GM21576 (cell line): ENCODE measurements around the gene DES.

ENCODE experiments used
- ATAC-seq: cut with Tn5 transposase; IDR thresholded peaks from one replicate; pipeline ENCODE4 v1.9.1; 2021; ENCODE audit warnings: mild to moderate bottlenecking, moderate library complexity; ENCODE audit not compliant: unreplicated experiment

The DES gene

DNA sequence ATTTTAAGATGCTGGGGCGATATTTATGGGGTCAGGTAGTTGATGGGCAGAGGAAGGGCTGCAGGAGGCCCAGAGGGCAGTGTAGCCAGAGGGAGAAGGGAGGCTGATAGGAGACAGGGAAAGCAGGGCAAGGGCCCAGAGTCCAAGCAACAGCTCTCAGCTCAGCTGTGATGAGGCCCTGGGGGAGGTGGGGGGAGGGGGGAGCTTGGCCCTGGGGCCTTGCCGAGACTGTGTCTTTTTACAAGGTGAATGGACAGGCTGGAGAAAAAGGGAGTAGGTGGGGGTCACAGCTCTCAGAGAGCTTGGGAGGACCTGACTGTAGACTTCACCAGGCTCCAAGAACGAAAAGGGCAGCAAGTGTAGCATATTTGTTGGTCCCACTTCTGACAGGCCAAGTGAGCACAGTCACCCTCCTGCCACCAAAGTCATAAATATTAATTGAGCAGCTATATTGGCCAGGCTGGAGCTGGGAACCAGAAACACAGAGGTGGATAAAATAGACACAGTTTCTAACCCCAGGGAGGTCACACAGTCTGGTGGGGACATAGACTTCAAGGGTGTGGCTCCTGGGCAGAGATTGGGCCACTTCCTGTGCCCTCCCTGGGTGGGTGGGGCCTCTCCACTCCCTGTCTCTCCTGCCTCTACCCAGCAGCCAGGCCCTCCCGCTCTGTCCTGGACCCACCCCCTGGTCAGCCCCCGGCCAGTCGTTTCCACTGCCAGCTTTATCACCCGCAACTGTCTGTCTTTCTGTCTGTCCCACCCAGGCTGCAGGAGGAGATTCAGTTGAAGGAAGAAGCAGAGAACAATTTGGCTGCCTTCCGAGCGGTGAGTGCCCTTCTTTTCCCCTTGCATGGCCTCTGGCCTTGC lies 1.4 kb downstream of the DES start:
- ATAC-seq: no peak

GRCh38 chr2:219420687-219421086 lies 2.5 kb downstream of the DES start:
- no peak for ATAC-seq

- no peak for ATAC-seq
These were observed 3.1 kb downstream of the DES start for GRCh38 chr2:219421323-219421722.

DNA sequence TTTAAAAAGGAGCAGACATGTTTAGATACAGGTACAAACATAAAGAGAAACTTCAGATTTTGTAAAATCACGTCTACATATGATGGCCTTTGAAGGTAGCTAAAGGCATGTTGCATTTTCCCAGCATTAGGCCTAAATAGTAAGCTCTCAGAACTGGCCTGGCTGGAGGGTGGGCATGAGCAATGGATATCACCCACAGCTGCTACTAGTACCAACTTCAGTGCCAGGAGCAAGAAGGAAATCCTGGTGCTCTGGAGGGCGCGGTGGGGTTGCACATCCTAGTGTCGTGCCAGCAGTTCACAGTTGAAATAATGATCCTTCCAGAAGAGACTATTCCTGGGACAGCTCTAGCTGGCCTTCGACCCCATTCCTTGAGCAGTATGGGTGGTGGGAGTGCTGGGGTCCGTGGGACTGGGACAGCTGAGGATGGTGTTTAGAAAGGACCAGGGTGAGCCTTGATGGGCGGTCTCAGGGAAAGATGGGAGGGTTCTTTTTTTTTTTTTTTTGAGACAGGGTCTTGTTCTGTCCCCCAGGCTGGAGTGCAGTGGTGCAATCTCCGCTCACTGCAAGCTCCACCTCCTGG lies 4.9 kb downstream of the DES start:
- ATAC-seq: no peak

GRCh38 chr2:219423652-219424377 lies 5.6 kb downstream of the DES start:
- ATAC-seq: no peak

DNA sequence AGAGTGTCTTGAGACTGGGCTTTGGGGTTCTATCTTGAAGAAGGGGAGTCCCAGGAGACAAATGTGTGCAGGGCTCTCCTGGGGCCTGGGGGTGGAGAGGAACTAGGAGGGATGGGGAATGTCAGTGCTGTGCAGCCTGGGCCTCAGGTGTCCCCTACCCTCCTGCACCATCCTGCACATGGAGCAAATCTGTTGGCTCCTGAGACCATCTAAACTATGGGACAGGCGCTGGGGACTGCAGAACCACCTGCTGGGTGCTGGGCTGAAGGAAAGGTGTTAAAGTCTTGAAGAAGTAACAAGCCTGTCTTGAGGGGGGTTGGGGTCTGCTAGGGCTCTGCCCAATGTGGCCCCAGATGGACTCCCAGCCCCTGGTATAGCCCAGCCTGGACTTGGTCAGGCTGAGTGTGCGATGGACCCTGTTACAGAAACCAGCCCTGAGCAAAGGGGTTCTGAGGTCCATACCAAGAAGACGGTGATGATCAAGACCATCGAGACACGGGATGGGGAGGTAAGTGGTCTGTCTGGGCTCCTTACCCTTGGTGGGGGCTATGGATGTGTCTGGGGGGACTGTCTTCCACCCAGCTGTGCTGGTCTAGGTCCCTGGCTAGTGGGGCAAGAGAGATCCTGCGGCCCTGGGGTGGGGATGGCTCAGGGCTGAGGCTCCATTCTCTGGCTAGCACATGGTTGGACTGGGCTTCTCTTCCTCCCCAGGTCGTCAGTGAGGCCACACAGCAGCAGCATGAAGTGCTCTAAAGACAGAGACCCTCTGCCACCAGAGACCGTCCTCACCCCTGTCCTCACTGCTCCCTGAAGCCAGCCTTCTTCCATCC lies 7.3 kb downstream of the DES start:
- ATAC-seq: no peak

- ATAC-seq: no peak
These were observed 7.9 kb downstream of the DES start for GRCh38 chr2:219426068-219426443.

GRCh38 chr2:219426534-219427136 lies 8.5 kb downstream of the DES start:
- no peak for ATAC-seq

DNA sequence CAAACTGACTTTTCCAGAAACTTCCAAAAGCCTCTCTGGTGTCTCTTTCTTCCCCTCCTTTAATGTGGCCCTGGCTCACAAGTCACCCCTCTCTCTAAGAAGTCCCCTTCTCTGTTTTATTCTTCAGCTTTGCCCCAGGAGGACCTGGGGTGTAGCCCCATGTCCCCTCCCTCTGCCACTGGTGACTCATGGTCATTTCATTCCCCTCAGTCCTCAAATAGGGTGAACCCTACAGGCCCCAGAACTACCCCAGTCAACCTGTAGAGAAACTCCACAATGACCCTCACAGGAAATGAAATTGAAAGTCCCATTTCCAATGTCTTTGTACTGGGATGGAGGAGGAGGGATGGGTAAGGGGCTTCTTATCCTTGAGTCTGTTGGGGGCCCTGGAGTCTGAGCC lies 10.3 kb downstream of the DES start:
- ATAC-seq: no peak

DNA sequence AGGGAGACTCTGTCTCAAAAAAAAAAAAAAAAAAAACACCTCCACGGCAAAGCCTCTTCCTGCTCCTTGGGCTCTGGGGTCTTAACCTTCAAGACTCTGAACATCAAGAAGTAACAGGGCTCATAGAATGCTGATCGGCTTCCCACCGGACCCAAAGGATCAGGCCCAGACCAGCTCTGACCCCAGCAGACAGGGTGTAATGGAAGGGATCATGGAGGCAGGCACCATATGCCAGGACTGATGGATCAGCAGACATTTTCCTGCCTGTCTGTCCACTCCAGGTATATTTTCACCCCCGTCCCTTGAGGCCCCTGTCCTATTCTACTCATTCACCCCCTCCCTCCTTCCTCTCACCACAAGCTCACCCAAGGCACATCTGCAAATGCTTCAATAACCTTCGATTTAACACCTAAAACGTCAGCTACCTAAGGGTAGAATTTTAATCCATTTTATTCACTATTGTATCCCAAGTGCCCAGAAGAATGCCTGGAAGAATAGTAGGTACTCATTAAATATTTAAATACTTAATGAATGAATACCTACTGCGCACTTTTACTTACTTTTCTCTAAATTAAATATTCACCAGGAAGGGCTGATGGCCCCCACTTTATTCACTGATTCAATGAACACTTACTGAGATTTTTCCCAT lies 11.9 kb downstream of the DES start:
- ATAC-seq: no peak

DNA sequence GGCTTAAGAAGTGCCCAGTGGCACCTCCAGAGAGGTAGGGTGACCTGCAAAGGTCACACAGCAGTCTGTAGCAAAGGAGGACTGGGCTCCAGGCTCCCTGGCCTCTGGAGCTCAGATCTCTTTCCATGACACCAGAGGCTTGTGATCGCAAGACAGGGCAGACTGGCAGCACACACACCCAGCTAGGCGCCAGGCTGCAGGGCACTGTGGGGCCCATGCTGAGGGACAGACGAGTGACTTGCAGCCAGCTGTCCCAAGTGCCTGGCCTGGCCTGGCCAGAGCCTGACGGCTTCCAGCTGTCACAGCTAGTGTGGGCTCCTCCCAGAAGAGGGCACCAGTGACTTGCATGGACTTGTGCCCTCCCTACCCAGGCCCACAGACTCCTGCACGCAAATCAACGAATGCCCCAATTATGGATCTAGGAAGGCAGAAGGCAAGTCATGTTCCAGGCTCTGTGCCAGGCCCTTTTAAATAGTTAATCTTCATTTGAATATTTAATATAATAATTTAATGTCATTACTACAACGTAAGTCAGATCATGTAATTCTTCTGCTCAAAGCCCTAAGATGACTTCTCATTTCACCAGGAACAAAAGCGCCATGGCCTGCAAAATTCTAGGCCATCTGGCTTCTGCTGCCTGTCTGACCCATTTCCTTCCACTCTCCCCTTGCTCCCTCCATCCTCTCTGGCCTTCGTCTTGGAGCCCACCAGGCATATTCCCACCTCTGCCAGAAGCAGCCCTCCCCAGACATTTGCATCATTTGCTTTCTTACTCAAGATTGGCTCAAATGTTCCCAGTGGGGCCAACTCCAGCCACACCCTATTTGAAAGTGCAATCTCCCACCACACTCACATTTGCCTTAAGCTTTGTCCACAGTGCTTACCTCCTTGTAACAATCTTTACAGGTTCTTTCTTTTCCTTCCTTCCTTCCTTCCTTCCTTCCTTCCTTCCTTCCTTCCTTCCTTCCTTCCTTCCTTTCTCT lies 12.7 kb downstream of the DES start:
- no peak for ATAC-seq

DNA sequence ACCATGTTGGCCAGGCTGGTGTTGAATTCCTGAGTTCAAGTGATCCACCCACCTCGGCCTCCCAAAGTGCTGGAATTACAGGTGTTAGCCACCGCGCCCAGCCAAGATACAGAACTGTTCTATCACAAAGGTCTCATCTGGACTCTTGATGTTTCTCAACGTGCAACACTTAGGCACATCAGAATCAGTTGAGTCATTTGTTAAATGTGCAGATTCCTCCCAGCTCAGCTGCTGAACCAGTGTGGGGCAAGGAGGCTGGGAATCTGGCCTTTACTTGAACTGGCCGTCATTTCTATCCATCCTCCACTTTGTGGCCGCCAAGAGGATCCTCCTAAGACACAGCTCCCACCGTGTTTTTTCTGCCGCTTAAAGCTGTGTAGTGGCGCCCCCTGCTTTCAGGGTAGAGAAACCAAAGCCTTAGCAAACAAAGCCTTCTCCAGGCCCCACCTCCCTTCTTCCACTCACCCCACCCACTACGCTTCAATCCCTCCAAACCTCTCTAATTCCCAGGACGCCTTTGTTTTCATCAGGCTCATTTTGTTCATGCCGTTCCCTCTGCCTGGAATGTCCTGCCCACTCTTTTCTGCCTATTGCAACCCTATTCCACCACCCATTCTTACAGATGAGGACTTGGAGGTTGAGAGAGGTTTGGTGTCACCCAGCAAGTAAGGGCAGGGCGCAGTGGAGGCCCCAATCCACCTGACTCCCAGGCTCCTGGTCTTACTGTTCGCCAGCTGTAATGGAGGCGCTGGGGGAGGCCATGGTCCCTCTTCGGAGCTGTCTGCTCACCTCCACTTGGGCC lies 15.7 kb downstream of the DES start:
- ATAC-seq: no peak

GRCh38 chr2:219434468-219434717 lies 16.2 kb downstream of the DES start:
- no peak for ATAC-seq

- ATAC-seq: no peak
These were observed 16.7 kb downstream of the DES start, which contains the start of gene SPEG for GRCh38 chr2:219434718-219435525. TSS of gene SPEG (plus strand) at chr2:219434843. CDS start at chr2:219434978, 135 bp downstream.

- no peak for ATAC-seq
These were observed 17.5 kb downstream of the DES start for GRCh38 chr2:219435701-219436100.

GRCh38 chr2:219436491-219436890 lies 18.3 kb downstream of the DES start:
- no peak for ATAC-seq

DNA sequence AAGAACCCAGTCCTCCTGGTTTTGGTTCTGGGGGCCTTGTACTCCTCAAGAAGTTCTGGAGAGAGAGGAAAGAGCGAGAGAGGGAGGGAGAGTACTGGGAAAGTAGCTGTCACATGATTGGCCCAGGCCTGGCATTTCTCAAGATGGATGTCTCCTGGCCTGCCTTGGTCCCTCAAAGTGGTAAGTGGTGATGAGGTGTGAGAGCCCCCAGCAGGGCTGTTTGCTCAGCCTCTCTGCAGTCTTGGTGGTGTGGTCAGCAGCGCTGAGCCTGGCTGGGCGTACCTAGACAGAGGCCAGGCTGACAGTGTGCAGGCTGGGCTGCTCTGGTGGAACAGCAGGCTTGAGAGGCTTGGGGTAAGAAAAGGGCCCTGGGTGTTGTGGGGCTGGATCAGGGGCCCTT lies 19.0 kb downstream of the DES start:
- no peak for ATAC-seq
